KMS-11 (cell line): Measurements from ENCODE around the gene IFNGR2.
"Not testable (repeated sequence)": the region's sequence is repeated elsewhere in the genome, so short reads cannot be mapped to it uniquely, and the experiment has no call there.

Experiments
- H2AFZ ChIP-seq: fragments of 200-600 bp; sonication (generic); 2 replicates; pipeline ENCODE4 v1.6.1; 2016; ENCODE audit warnings: antibody characterized with exemption, mixed run types, low read depth
- H3K27ac ChIP-seq: fragments of 200-600 bp; sonication (generic); 2 replicates; pipeline ENCODE4 v1.6.1; 2016; ENCODE audit warnings: mild to moderate bottlenecking, mixed run types
- H3K27me3 ChIP-seq: fragments of 200-600 bp; sonication (generic); 2 replicates; pipeline ENCODE4 v1.6.1; 2017; ENCODE audit warnings: mild to moderate bottlenecking, low read depth, mixed run types, moderate library complexity; ENCODE audit not compliant: insufficient read depth
- H3K36me3 ChIP-seq: fragments of 200-600 bp; sonication (generic); 2 replicates; pipeline ENCODE4 v1.6.1; 2017; ENCODE audit warnings: mild to moderate bottlenecking, mixed run types; ENCODE audit not compliant: insufficient read depth
- H3K4me1 ChIP-seq: fragments of 200-600 bp; sonication (generic); 2 replicates; pipeline ENCODE4 v1.6.1; 2016; ENCODE audit warnings: mild to moderate bottlenecking, low read depth, mixed run types; ENCODE audit not compliant: poor library complexity, severe bottlenecking
- H3K4me2 ChIP-seq: fragments of 200-600 bp; sonication (generic); 2 replicates; pipeline ENCODE4 v1.7.0; 2016; ENCODE audit warnings: mild to moderate bottlenecking, mixed run types
- H3K4me3 ChIP-seq: fragments of 200-600 bp; sonication (generic); IDR thresholded peaks from 2 replicates; pipeline ENCODE4 v1.6.1; 2017; ENCODE audit warnings: low read depth, low read length, mixed read lengths; ENCODE audit not compliant: insufficient read depth
- H3K79me2 ChIP-seq: fragments of 200-600 bp; sonication (generic); 2 replicates; pipeline ENCODE4 v1.6.1; 2016; ENCODE audit warnings: low read depth, mixed run types; ENCODE audit not compliant: insufficient read depth
- H3K9ac ChIP-seq: fragments of 200-600 bp; sonication (generic); 2 replicates; pipeline ENCODE4 v1.6.1; 2016; ENCODE audit warnings: mild to moderate bottlenecking, mixed run types
- H4K20me1 ChIP-seq: fragments of 200-600 bp; sonication (generic); 2 replicates; pipeline ENCODE4 v1.6.1; 2016; ENCODE audit warnings: mild to moderate bottlenecking, mixed run types; ENCODE audit not compliant: insufficient read depth
- TF ChIP-seq, protein P1 (sequence below): fragments of 200-600 bp; sonication (generic); conservative IDR thresholded peaks from 2 replicates; pipeline ENCODE4 v1.6.1; 2017; ENCODE audit warnings: low read depth, mild to moderate bottlenecking, antibody characterized with exemption, low read length, moderate library complexity, mixed read lengths

Gene IFNGR2

DNA sequence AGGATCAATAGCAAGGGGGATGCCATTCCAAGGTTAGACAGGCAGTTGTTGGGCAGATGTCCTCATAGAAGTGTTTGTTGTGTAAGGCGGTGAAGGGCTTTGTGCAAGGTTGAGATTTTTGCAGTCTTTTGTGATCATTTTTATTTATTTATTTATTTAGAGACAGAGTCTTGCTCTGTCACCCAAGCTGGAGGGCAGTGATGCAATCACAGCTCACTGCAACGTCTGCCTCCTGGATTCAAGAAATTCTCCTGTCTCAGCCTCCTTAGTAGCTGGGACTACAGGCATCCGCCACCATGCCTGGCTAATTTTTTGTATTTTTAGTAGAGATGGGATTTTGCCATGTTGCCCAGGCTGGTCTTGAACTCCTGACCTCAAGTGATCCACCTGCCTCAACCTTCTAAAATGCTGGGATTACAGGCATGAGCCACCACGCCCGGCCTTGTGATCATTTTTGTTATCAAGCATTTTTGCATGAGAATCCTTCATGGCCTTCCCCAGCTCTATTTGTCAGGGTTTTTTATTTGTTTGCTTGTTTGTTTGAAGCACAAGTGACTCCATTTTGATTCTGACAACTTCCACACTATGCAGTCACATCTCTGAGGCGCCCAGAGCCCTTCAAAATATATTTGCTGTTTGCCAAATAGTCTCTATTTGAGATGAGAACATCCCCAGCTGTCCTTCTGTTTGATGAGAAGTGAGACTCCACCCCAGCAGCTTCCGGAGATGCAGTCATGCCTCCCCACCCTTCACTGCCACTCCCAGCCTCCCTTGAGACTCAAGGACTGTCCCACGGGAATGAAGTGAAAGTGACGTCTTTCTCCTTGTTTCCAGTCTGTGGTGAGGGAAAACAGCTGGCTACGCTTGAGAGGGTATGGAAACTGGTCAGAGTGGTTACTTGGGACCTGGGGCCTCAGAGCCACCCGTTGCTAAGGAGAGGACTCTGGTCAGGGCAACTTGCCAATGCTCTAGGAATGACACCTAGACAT lies 38.6 kb downstream of the IFNGR2 start:
- Histone ChIP-seq H3K4me2 (no peak overlapping the region), H3K9ac (no peak overlapping the region), H3K27me3 (no peaks in the 10 kb centered on the region), H3K79me2 (no peaks in the 10 kb centered on the region), H2AFZ (no peak overlapping the region), H3K36me3 (no peaks in the 10 kb centered on the region), H3K4me1 (peaks cover 4% of the 10 kb centered on the region), H3K4me3 (no peak overlapping the region), H4K20me1 (no peaks in the 10 kb centered on the region), H3K27ac (no peak overlapping the region)
- TF ChIP-seq, protein P1, sequence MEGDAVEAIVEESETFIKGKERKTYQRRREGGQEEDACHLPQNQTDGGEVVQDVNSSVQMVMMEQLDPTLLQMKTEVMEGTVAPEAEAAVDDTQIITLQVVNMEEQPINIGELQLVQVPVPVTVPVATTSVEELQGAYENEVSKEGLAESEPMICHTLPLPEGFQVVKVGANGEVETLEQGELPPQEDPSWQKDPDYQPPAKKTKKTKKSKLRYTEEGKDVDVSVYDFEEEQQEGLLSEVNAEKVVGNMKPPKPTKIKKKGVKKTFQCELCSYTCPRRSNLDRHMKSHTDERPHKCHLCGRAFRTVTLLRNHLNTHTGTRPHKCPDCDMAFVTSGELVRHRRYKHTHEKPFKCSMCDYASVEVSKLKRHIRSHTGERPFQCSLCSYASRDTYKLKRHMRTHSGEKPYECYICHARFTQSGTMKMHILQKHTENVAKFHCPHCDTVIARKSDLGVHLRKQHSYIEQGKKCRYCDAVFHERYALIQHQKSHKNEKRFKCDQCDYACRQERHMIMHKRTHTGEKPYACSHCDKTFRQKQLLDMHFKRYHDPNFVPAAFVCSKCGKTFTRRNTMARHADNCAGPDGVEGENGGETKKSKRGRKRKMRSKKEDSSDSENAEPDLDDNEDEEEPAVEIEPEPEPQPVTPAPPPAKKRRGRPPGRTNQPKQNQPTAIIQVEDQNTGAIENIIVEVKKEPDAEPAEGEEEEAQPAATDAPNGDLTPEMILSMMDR: no peak

DNA sequence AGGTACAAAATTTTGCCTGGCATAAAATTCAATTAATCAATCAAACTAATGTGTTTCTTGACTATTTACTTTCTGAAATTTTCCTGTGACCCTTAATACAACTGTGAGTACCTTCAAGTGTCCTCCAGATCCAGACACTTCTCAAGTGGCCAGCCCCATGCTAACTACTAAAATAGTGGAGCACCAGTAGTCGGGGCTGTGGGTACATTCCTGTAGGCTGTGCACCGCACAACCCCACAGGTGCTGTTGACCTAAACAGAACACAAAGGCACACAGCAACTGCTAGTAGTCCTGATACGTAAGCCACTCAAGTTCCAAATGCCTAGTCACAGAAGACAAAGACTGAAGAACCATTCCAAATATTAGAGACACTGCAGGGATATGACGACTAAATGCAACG lies 40.0 kb downstream of the IFNGR2 start:
- no peaks in the 10 kb centered on the region for H3K79me2 ChIP-seq
- peaks cover 4% of the 10 kb centered on the region for H3K4me1 ChIP-seq
- H3K36me3 ChIP-seq: no peaks in the 10 kb centered on the region
- no peaks in the 10 kb centered on the region for H3K27me3 ChIP-seq
- H3K4me3 ChIP-seq: no peak overlapping the region
- H3K9ac ChIP-seq: no peak overlapping the region
- TF ChIP-seq, protein P1: no peak
- no peaks in the 10 kb centered on the region for H4K20me1 ChIP-seq
- H3K4me2 ChIP-seq: no peak overlapping the region
- H3K27ac ChIP-seq: no peak overlapping the region
- no peak overlapping the region for H2AFZ ChIP-seq

DNA sequence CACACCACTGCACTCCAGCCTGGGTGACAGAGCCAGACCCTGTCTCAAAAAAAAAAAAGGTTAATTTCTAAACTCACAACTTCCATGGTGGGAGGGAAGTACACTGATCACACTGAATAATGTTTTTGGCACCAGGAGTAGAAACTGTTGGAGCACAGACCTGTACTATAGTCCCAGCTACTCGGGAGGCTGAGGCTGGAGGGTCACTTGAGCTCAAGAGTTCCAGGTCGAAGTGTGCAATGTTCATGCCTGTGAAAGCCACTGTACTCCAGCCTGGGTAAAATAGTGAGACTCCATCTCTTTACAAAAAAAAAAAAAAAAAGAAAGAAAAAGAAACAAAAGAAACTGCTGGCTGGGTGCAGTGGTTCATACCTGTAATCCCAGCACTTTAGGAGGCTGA lies 41.3 kb downstream of the IFNGR2 start:
- no peaks in the 10 kb centered on the region for H4K20me1 ChIP-seq
- no peak overlapping the region for H3K27ac ChIP-seq
- no peaks in the 10 kb centered on the region for H3K27me3 ChIP-seq
- H3K4me1 ChIP-seq: peaks cover 4% of the 10 kb centered on the region
- no peak overlapping the region for H3K4me3 ChIP-seq
- no peak overlapping the region for H3K9ac ChIP-seq
- H3K36me3 ChIP-seq: no peaks in the 10 kb centered on the region
- TF ChIP-seq, protein P1: no peak
- H3K4me2 ChIP-seq: no peak overlapping the region
- H2AFZ ChIP-seq: no peak overlapping the region
- no peaks in the 10 kb centered on the region for H3K79me2 ChIP-seq

DNA sequence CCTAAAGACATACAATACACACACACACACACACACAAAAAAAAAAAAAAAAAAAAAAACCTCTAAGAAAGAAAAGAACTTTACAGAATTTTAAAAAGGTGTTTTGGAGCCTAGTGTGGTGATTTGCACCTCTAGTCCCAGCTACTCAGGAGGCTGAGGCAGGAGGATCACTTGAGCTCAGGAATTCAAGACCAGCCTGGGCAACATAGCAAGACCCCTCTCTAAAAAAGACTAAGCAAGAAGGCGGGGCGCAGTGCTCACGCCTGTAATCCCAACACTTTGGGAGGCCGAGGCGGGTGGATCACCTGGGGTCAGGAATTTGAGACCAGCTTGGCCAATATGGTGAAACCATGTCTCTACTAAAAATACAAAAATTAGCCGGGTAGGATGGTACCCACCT lies 43.4 kb downstream of the IFNGR2 start:
- not testable (repeated sequence) for H3K27me3 ChIP-seq, H3K79me2 ChIP-seq, H3K4me3 ChIP-seq, H3K9ac ChIP-seq, H3K36me3 ChIP-seq, H3K4me1 ChIP-seq, H2AFZ ChIP-seq, H3K27ac ChIP-seq, H4K20me1 ChIP-seq, H3K4me2 ChIP-seq

DNA sequence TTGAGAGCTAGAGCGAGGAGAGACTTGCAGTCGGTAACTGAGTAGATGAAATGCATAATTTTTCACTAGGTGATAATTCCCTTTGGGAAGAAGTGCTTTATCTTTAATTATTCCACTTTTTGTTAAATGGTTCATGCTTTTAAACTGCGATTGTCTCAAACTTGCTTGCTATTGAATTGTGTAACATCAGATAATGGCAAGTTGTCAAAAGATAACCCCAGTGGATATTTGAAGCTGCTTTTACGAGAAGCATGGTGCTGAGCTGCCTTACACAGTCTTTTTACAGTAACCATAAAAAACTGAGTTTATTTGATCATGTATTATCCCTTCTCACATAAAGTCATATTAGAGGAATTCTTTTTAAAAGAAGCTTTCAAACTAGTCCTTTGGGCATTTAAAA lies 46.4 kb downstream of the IFNGR2 start:
- H4K20me1 ChIP-seq: no peaks in the 10 kb centered on the region
- no peaks in the 10 kb centered on the region for H3K36me3 ChIP-seq
- TF ChIP-seq, protein P1: no peak
- H2AFZ ChIP-seq: no peak overlapping the region
- no peak overlapping the region for H3K4me3 ChIP-seq
- peaks cover 4% of the 10 kb centered on the region for H3K4me1 ChIP-seq
- no peak overlapping the region for H3K27ac ChIP-seq
- no peaks in the 10 kb centered on the region for H3K27me3 ChIP-seq
- no peak overlapping the region for H3K4me2 ChIP-seq
- H3K9ac ChIP-seq: no peak overlapping the region
- no peaks in the 10 kb centered on the region for H3K79me2 ChIP-seq
